Tibial artery (tissue), 4 donors: Measurements from ENCODE around the gene CCDC85A.

Experiments used
- DNase-seq, 2 donors: peaks; one replicate each; pipeline ENCODE4 v3.0.0-alpha.2; 2019
- H3K27ac ChIP-seq, 2 donors: fragments of 200-600 bp; sonication (generic) in 1 of 2; 1 replicate in 1 of 2; 2 replicates in 1 of 2; pipeline ENCODE4 v1.5.1; 2018 to 2019; ENCODE audit warnings: mild to moderate bottlenecking in 1 of 2
- H3K27me3 ChIP-seq, 2 donors: fragments of 200-600 bp; sonication (generic) in 1 of 2; one replicate each; pipeline versions ENCODE4 v1.5.1 to v1.6.0; 2016 to 2019
- H3K36me3 ChIP-seq, 3 donors: fragments of 200-600 bp; sonication (generic) in 2 of 3; one replicate each; pipeline ENCODE4 v1.5.1; 2016 to 2019; ENCODE audit warnings: mild to moderate bottlenecking in 2 of 3
- H3K4me1 ChIP-seq, 4 donors: fragments of 200-600 bp; sonication (generic) in 2 of 4; 1 replicate in 3 of 4; 2 replicates in 1 of 4; pipeline ENCODE4 v1.5.1; 2016 to 2019
- H3K4me3 ChIP-seq, 2 donors: fragments of 200-600 bp; sonication (generic) in 1 of 2; 1 replicate in 1 of 2; 2 replicates in 1 of 2; pipeline ENCODE4 v1.5.1; 2018 to 2019; ENCODE audit warnings: mild to moderate bottlenecking in 2 of 2
- H3K9me3 ChIP-seq, 3 donors: fragments of 200-600 bp; sonication (generic) in 1 of 3; one replicate each; pipeline ENCODE4 v1.5.1; 2016 to 2019
- CTCF ChIP-seq, 2 experiments: fragments of 200-600 bp in 1 of 2; fragments of 450-650 bp in 1 of 2; IDR thresholded peaks; one replicate each; pipeline ENCODE4 v1.5.1; 2017 to 2019; ENCODE audit warnings: antibody characterized with exemption in 2 of 2, mild to moderate bottlenecking in 1 of 2, moderate library complexity in 1 of 2
- intact Hi-C: fragments of 100-400 bp; cut with DNase I; formaldehyde crosslinking; loops from one replicate; pipeline ENCODE4 v1.15.0; 2023; ENCODE audit warnings: low total_unique reads

The CCDC85A gene

GRCh38 chr2:56315376-56315775 is 131.6 kb downstream of the CCDC85A start:
- intact Hi-C loops: no loop called here
- TF ChIP-seq CTCF (IDR thresholded peaks at IDR 0.05): no peak
- Histone ChIP-seq H3K27me3 (no peaks in the 10 kb centered on the region), H3K27ac (no peak overlapping the region), H3K9me3 (no peaks in the 10 kb centered on the region), H3K4me1 (no peaks in the 10 kb centered on the region), H3K36me3 (no peaks in the 10 kb centered on the region), H3K4me3 (no peak overlapping the region)
- DNase-seq: no peak

- no peaks in the 10 kb centered on the region for H3K36me3 ChIP-seq
- intact Hi-C loops: no loop called here
- H3K4me3 ChIP-seq: no peak overlapping the region
- DNase-seq: no peak
- no peaks in the 10 kb centered on the region for H3K9me3 ChIP-seq
- H3K27me3 ChIP-seq: no peaks in the 10 kb centered on the region
- no peaks in the 10 kb centered on the region for H3K4me1 ChIP-seq
- H3K27ac ChIP-seq: no peak overlapping the region
- no peak for TF ChIP-seq CTCF (IDR thresholded peaks at IDR 0.05)
Measured at GRCh38 chr2:56316011-56316410, 132.2 kb downstream of the CCDC85A start.

- H3K4me1 ChIP-seq: no peaks in the 10 kb centered on the region
- no peak for DNase-seq
- H3K4me3 ChIP-seq: no peak overlapping the region
- no peaks in the 10 kb centered on the region for H3K27me3 ChIP-seq
- intact Hi-C loops: no loop called here
- H3K9me3 ChIP-seq: no peaks in the 10 kb centered on the region
- no peak overlapping the region for H3K27ac ChIP-seq
- H3K36me3 ChIP-seq: no peaks in the 10 kb centered on the region
- no peak for TF ChIP-seq CTCF (IDR thresholded peaks at IDR 0.05)
Measured at GRCh38 chr2:56318147-56318546, 134.4 kb downstream of the CCDC85A start.

- H3K27me3 ChIP-seq: no peaks in the 10 kb centered on the region
- no peaks in the 10 kb centered on the region for H3K9me3 ChIP-seq
- H3K4me1 ChIP-seq: no peaks in the 10 kb centered on the region
- intact Hi-C loops: no loop called here
- no peak overlapping the region for H3K27ac ChIP-seq
- no peak for TF ChIP-seq CTCF (IDR thresholded peaks at IDR 0.05)
- H3K4me3 ChIP-seq: no peak overlapping the region
- H3K36me3 ChIP-seq: no peaks in the 10 kb centered on the region
- DNase-seq: no peak
Measured at GRCh38 chr2:56325661-56326345, 142.0 kb downstream of the CCDC85A start.

GRCh38 chr2:56326346-56326741 is 142.6 kb downstream of the CCDC85A start:
- intact Hi-C loops: no loop called here
- H3K27ac ChIP-seq: no peak overlapping the region
- no peaks in the 10 kb centered on the region for H3K27me3 ChIP-seq
- H3K4me1 ChIP-seq: no peaks in the 10 kb centered on the region
- no peak overlapping the region for H3K4me3 ChIP-seq
- H3K9me3 ChIP-seq: no peaks in the 10 kb centered on the region
- no peak for TF ChIP-seq CTCF (IDR thresholded peaks at IDR 0.05)
- no peak for DNase-seq
- no peaks in the 10 kb centered on the region for H3K36me3 ChIP-seq

- Histone ChIP-seq H3K4me1 (no peaks in the 10 kb centered on the region), H3K27ac (no peak overlapping the region), H3K4me3 (no peak overlapping the region), H3K27me3 (no peaks in the 10 kb centered on the region), H3K36me3 (no peaks in the 10 kb centered on the region), H3K9me3 (no peaks in the 10 kb centered on the region)
- DNase-seq: no peak
- TF ChIP-seq CTCF (IDR thresholded peaks at IDR 0.05): no peak
- intact Hi-C loops: no loop called here
Measured at GRCh38 chr2:56331810-56332209, 148.0 kb downstream of the CCDC85A start.
